ENCODE measurements around the gene OR52L1.

OR52L1 gene

GRCh38 chr11:5940748-5941147, 46.0 kb downstream of the OR52L1 start:
- Histone ChIP-seq H3K27me3 (ENCODE audit: low read depth, low read length) (no peaks in the 10 kb centered on the region), H3K4me3 (ENCODE audit: low read depth in 1 of 2, low read length in 2 of 2) (no peak overlapping the region), H3K9me3 (ENCODE audit: control insufficient read depth in 1 of 2, low read length in 2 of 2) (peaks cover 0 to 5% of the 10 kb centered on the region in 2 donors), H3K4me1 (ENCODE audit: control insufficient read depth in 1 of 2, insufficient read depth in 2 of 2, low read length in 2 of 2) (no peaks in the 10 kb centered on the region), H3K36me3 (ENCODE audit: control insufficient read depth in 1 of 2, insufficient read depth in 2 of 2, low read length in 2 of 2) (no peaks in the 10 kb centered on the region), H3K27ac (ENCODE audit: low read length) (no peak overlapping the region)

GRCh38 chr11:5938603-5938965, 48.2 kb downstream of the OR52L1 start:
- no peaks in the 10 kb centered on the region for H3K36me3 ChIP-seq (ENCODE audit: control insufficient read depth in 1 of 2, insufficient read depth in 2 of 2, low read length in 2 of 2)
- no peaks in the 10 kb centered on the region for H3K4me1 ChIP-seq (ENCODE audit: control insufficient read depth in 1 of 2, insufficient read depth in 2 of 2, low read length in 2 of 2)
- no peaks in the 10 kb centered on the region for H3K27me3 ChIP-seq (ENCODE audit: low read depth, low read length)
- no peak overlapping the region for H3K4me3 ChIP-seq (ENCODE audit: low read depth in 1 of 2, low read length in 2 of 2)
- no peak overlapping the region for H3K27ac ChIP-seq (ENCODE audit: low read length)
- H3K9me3 ChIP-seq (ENCODE audit: control insufficient read depth in 1 of 2, low read length in 2 of 2) = peaks cover 0 to 5% of the 10 kb centered on the region in 2 donors

- H3K27ac ChIP-seq (ENCODE audit: low read length) = no peak overlapping the region
- H3K4me3 ChIP-seq (ENCODE audit: low read depth in 1 of 2, low read length in 2 of 2) = no peak overlapping the region
- no peaks in the 10 kb centered on the region for H3K27me3 ChIP-seq (ENCODE audit: low read depth, low read length)
- no peaks in the 10 kb centered on the region for H3K4me1 ChIP-seq (ENCODE audit: control insufficient read depth in 1 of 2, insufficient read depth in 2 of 2, low read length in 2 of 2)
- peaks cover 0 to 5% of the 10 kb centered on the region in 2 donors for H3K9me3 ChIP-seq (ENCODE audit: control insufficient read depth in 1 of 2, low read length in 2 of 2)
- no peaks in the 10 kb centered on the region for H3K36me3 ChIP-seq (ENCODE audit: control insufficient read depth in 1 of 2, insufficient read depth in 2 of 2, low read length in 2 of 2)
Observed at GRCh38 chr11:5937868-5938602, 48.8 kb downstream of the OR52L1 start.
